ENCODE results near the gene ITPKB. TPM values are rescaled to one million over a fixed set of nuclear protein-coding genes. Genes with fewer than 3 reads are reported as not detected.

The ITPKB gene
- total RNA-seq, 1 donor = 4.7 TPM

DNA sequence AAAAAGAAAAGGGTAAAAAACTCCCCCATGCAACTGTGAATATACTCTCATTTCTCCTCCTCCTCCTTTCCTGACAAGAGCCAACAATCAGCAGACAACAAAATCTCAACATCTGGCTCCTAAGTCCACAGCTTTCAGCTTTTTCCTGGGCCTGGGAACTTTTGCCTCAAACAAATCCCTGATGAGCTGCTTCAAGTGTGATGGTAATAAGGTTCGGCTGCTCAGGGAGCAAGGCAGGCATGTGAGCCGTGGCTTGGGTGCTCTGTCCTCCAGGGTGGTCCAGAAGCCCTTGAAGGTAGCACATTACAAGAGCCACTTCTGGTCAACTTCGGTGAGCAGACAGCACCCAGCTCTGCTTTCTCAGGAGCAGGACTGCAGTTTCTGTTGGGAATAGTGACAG, 46.3 kb downstream of the ITPKB start:
- TF ChIP-seq, protein P1, sequence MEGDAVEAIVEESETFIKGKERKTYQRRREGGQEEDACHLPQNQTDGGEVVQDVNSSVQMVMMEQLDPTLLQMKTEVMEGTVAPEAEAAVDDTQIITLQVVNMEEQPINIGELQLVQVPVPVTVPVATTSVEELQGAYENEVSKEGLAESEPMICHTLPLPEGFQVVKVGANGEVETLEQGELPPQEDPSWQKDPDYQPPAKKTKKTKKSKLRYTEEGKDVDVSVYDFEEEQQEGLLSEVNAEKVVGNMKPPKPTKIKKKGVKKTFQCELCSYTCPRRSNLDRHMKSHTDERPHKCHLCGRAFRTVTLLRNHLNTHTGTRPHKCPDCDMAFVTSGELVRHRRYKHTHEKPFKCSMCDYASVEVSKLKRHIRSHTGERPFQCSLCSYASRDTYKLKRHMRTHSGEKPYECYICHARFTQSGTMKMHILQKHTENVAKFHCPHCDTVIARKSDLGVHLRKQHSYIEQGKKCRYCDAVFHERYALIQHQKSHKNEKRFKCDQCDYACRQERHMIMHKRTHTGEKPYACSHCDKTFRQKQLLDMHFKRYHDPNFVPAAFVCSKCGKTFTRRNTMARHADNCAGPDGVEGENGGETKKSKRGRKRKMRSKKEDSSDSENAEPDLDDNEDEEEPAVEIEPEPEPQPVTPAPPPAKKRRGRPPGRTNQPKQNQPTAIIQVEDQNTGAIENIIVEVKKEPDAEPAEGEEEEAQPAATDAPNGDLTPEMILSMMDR (IDR thresholded peaks at IDR 0.05; ENCODE audit: insufficient read depth, low read depth, low read length) = no peak
- no peak overlapping the region for H3K4me3 ChIP-seq (ENCODE audit: low read depth, low read length)
- peak; percentile 27 for DNase-seq (ENCODE audit: low read depth)

DNA sequence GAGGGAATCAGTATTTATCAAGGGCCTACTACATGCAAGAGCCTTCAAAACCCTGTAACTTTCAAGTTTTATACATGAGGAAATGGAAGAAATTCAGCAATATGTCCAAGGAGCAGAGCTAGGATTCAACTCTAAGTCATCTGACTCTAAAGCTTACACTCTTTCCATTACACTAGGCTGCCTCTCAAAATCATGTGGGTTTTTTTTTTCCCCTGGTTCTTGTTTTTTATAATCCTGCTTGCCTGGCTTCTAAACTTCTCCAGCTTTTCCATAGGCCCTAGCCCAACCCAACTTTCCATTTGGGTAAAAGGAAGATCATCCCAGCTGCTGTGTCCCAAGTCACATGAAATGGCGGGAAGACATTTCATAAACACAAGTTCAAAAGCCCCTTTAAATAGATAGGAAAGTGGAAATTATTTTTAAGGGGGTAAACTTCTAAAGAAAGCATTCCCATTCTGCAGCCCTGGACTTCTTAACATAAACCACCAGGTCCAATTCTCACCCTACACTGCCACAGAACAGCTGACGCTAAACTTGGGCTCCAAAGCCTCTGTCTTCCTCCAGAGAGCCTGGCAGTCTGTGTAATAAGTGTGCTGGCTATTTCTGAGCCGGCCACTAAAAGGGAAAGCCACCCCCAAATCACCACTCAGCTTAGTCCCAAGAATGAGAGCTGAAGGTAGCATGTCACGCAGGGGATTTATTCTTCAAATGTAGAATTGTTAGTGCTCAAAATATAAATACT, 46.9 kb downstream of the ITPKB start:
- TF ChIP-seq, protein P1 (IDR thresholded peaks at IDR 0.05; ENCODE audit: insufficient read depth, low read depth, low read length) = no peak
- no peak overlapping the region for H3K4me3 ChIP-seq (ENCODE audit: low read depth, low read length)
- DNase-seq (ENCODE audit: low read depth) = no peak

DNA sequence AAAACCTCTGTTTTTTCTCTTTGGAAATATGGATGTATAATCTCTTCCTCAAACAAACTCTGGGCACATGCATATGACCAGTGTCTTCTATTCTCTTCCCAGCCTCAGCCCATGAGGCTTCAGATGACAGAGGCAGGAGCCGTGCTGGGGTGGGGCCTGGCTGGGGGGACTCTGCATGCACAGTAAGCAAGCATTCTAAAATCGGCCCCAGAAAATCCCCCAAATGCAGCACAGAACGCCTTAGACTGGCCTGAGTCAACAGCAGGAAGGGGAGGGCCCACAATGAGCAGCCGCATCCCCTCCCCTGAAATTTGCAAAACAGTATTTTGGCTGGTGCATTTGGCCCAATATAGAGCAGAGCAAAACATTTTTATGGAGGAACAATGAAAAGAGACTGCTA, 47.8 kb downstream of the ITPKB start:
- H3K4me3 ChIP-seq (ENCODE audit: low read depth, low read length) = no peak overlapping the region
- DNase-seq (ENCODE audit: low read depth) = no peak
- TF ChIP-seq, protein P1 (IDR thresholded peaks at IDR 0.05; ENCODE audit: insufficient read depth, low read depth, low read length) = no peak

DNA sequence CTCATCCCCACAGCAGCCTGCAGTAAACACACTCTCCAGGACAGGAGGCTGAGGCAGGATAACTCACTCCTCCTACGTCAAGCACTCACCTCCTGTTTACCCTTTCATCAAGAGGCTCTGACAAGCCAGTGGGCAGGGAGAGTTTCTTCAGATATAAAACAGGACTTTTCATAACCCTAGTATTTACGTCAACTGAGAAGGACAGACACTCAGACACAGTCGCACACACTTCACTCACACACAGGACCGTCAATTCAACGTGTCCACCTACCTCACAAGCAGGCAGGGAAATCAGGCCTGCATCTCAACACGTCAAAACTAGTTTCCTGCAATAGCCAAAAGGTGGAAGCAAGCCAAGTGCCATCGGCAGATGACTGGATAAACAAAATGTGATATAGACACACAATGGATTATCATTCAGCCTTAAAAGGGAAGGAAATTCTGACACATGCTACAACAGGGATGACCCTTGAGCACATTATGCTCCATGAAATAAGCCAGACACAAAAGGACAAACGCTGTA, 48.6 kb downstream of the ITPKB start:
- DNase-seq (ENCODE audit: low read depth) = peak; percentile 63
- TF ChIP-seq, protein P1 (IDR thresholded peaks at IDR 0.05; ENCODE audit: insufficient read depth, low read depth, low read length) = no peak
- H3K4me3 ChIP-seq (ENCODE audit: low read depth, low read length) = no peak overlapping the region

DNA sequence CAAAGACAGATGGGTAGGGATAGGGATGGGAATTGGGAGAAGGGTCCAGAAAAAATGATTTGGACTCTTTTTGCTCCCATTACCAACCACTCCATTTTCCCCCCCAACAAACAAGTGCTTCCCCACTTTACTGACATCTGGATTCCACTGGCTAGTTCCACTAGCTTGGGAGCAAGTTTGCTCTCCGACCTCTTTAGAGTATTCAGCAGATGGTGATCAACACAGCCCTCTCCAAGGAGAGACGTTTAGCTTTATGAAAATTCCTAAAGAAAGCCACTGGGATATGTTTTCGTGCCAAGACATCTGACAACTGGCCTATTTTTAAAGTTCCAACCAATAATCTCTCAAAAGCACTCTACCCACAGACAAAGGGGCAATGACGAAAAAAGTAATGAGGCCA, 50.3 kb downstream of the ITPKB start:
- no peak for DNase-seq (ENCODE audit: low read depth)

DNA sequence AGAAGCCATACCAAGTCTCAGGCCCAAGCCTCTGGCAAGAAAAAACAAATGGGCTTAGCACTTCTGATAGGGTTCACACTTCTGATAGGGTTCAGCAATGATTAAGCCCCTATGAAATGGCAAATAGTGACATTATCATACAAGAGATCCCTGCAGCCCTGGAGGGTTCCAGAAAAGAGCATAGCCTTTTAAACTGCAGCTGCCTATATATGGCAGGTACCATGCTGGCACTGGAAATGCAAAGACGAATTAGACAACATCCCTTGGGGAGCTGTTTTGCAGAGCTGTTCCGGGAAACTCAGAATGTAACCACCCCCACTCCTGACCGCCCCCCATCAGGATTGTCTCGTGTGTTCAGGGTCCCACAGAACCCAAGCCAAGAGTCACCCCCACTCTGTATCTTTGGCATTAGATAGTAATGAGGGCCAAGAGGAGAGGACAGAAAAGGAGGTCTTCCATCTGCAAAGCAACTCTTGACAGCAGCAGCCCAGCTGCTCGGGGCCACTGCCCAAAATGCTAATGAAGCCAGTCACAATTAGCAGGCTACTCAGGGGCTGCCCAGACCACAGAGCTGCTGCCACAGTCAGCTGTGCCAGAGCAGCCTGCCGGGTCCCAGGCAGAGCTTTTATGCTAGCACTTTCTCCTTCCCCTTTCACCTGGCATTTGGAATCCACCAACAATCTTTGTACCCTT, 50.9 kb downstream of the ITPKB start:
- H3K4me3 ChIP-seq (ENCODE audit: low read depth, low read length) = no peak overlapping the region
- DNase-seq (ENCODE audit: low read depth) = no peak

More for the DNA sequence above, 50.3 kb downstream of the ITPKB start:
- no peak overlapping the region for H3K4me3 ChIP-seq (ENCODE audit: low read depth, low read length)
- TF ChIP-seq, protein P1 (IDR thresholded peaks at IDR 0.05; ENCODE audit: insufficient read depth, low read depth, low read length) = no peak

More for the DNA sequence above, 50.9 kb downstream of the ITPKB start:
- TF ChIP-seq, protein P1 (IDR thresholded peaks at IDR 0.05; ENCODE audit: insufficient read depth, low read depth, low read length) = no peak

Data from fibroblast of villous mesenchyme (primary cell).